NCI-H2196 (cell line): ENCODE results near the gene CMTM4.
"Not testable (repeated sequence)": the region's sequence is repeated elsewhere in the genome, so short reads cannot be mapped to it uniquely, and the experiment has no call there.

ENCODE experiments used
- DNase-seq: peaks from one replicate; lab custom pipeline; 2025; ENCODE audit not compliant: unreplicated experiment; lab: John Stamatoyannopoulos, UW

CMTM4 gene

GRCh38 chr16:66569131-66569530, 127.4 kb downstream of the CMTM4 start:
- DNase-seq = no peak

DNA sequence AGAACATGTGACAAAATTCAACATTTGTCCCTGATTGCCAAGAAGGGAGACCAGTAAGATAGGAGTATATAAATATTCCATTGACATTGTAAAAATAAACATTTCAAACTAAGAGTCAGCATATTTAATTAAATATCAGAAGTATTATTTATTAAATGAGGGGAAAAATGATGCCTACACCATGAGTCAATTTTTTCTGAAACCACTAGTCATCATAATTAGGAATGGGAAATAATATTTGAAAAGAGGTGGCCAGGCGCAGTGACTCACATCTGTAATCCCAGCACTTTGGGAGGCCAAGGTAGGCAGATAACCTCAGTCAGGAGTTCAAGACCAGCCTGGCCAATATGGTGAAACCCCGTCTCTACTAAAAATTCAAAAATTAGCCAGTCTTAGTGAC, 128.2 kb downstream of the CMTM4 start:
- no peak for DNase-seq

GRCh38 chr16:66567270-66567669, 129.3 kb downstream of the CMTM4 start:
- DNase-seq = not testable (repeated sequence)

GRCh38 chr16:66566051-66566901, 130.3 kb downstream of the CMTM4 start, which contains the start of gene CMTM1:
Gene CMTM1, plus strand, starts transcription at chr16:66566439. Its CDS starts 75 bp downstream, at chr16:66566514.
- DNase-seq = no peak
